ENCODE data around the gene MAN1A1.

The MAN1A1 gene

GRCh38 chr6:119277052-119277451 is 72.5 kb downstream of the MAN1A1 start:
- TF ChIP-seq CTCF (IDR thresholded peaks at IDR 0.05; ENCODE audit: low read depth, low read length, poor library complexity, severe bottlenecking) (no peak), EZH2phosphoT487 (IDR thresholded peaks at IDR 0.05; ENCODE audit: borderline replicate concordance, low read length) (no peak)
- no peaks in the 10 kb centered on the region for H3F3A ChIP-seq (ENCODE audit: control insufficient read depth, insufficient read depth)
- no peaks in the 10 kb centered on the region for H4K20me1 ChIP-seq (ENCODE audit: control insufficient read depth, insufficient read depth, low read depth, low read length)

GRCh38 chr6:119276211-119276610 is 73.3 kb downstream of the MAN1A1 start:
- H3K4me3 ChIP-seq (ENCODE audit: low read length): no peak overlapping the region
- H3F3A ChIP-seq (ENCODE audit: control insufficient read depth, insufficient read depth): no peaks in the 10 kb centered on the region
- no peaks in the 10 kb centered on the region for H4K20me1 ChIP-seq (ENCODE audit: control insufficient read depth, insufficient read depth, low read depth, low read length)
- H3K27ac ChIP-seq (ENCODE audit: low read depth, low read length): no peak overlapping the region
- no peaks in the 10 kb centered on the region for H3K79me2 ChIP-seq (ENCODE audit: control insufficient read depth, low read length)
- TF ChIP-seq CTCF (IDR thresholded peaks at IDR 0.05; ENCODE audit: low read depth, low read length, poor library complexity, severe bottlenecking) (no peak), EZH2phosphoT487 (IDR thresholded peaks at IDR 0.05; ENCODE audit: borderline replicate concordance, low read length) (no peak)
- H3K9me2 ChIP-seq (replicated peaks; ENCODE audit: control insufficient read depth, low read length): no peaks in the 10 kb centered on the region
- no peak overlapping the region for H3K4me2 ChIP-seq (ENCODE audit: low read length)
- no peaks in the 10 kb centered on the region for H3K4me1 ChIP-seq (ENCODE audit: control insufficient read depth, low read length)
- H3K36me3 ChIP-seq (ENCODE audit: control insufficient read depth, low read length): no peaks in the 10 kb centered on the region
- no peaks in the 10 kb centered on the region for H3K27me3 ChIP-seq (ENCODE audit: control insufficient read depth, low read length)
- 0 out of 2 replicates have a peak, but pooled peaks cover 3% of the 10 kb centered on the region for H3K9me3 ChIP-seq (ENCODE audit: control insufficient read depth, insufficient read depth, low read length)

More at GRCh38 chr6:119277052-119277451, 72.5 kb downstream of the MAN1A1 start:
- no peak overlapping the region for H3K27ac ChIP-seq (ENCODE audit: low read depth, low read length)
- no peaks in the 10 kb centered on the region for H3K79me2 ChIP-seq (ENCODE audit: control insufficient read depth, low read length)
- no peaks in the 10 kb centered on the region for H3K9me2 ChIP-seq (replicated peaks; ENCODE audit: control insufficient read depth, low read length)
- no peaks in the 10 kb centered on the region for H3K27me3 ChIP-seq (ENCODE audit: control insufficient read depth, low read length)
- 0 out of 2 replicates have a peak, but pooled peaks cover 3% of the 10 kb centered on the region for H3K9me3 ChIP-seq (ENCODE audit: control insufficient read depth, insufficient read depth, low read length)
- no peaks in the 10 kb centered on the region for H3K36me3 ChIP-seq (ENCODE audit: control insufficient read depth, low read length)
- no peaks in the 10 kb centered on the region for H3K4me1 ChIP-seq (ENCODE audit: control insufficient read depth, low read length)
- no peak overlapping the region for H3K4me2 ChIP-seq (ENCODE audit: low read length)
- no peak overlapping the region for H3K4me3 ChIP-seq (ENCODE audit: low read length)

- Histone ChIP-seq H3K36me3 (ENCODE audit: control insufficient read depth, low read length) (no peaks in the 10 kb centered on the region), H4K20me1 (ENCODE audit: control insufficient read depth, insufficient read depth, low read depth, low read length) (no peaks in the 10 kb centered on the region), H3K27me3 (ENCODE audit: control insufficient read depth, low read length) (no peaks in the 10 kb centered on the region), H3F3A (ENCODE audit: control insufficient read depth, insufficient read depth) (no peaks in the 10 kb centered on the region), H3K4me3 (ENCODE audit: low read length) (no peak overlapping the region), H3K27ac (ENCODE audit: low read depth, low read length) (no peak overlapping the region), H3K9me2 (replicated peaks; ENCODE audit: control insufficient read depth, low read length) (no peaks in the 10 kb centered on the region), H3K4me2 (ENCODE audit: low read length) (no peak overlapping the region), H3K9me3 (ENCODE audit: control insufficient read depth, insufficient read depth, low read length) (peaks cover 8% of the 10 kb centered on the region), H3K4me1 (ENCODE audit: control insufficient read depth, low read length) (no peaks in the 10 kb centered on the region), H3K79me2 (ENCODE audit: control insufficient read depth, low read length) (no peaks in the 10 kb centered on the region)
- TF ChIP-seq EZH2phosphoT487 (IDR thresholded peaks at IDR 0.05; ENCODE audit: borderline replicate concordance, low read length): no peak
- no peak for TF ChIP-seq CTCF (IDR thresholded peaks at IDR 0.05; ENCODE audit: low read depth, low read length, poor library complexity, severe bottlenecking)
Measured at GRCh38 chr6:119274197-119274595, 75.4 kb downstream of the MAN1A1 start.
